Cerebellar cortex (tissue), 1 donor: Measurements from ENCODE around the gene GHR.

Source experiments
- DNase-seq: peaks from one replicate; pipeline ENCODE4 v3.0.0-alpha.2; 2015; ENCODE audit warnings: low spot score

GHR gene

DNA sequence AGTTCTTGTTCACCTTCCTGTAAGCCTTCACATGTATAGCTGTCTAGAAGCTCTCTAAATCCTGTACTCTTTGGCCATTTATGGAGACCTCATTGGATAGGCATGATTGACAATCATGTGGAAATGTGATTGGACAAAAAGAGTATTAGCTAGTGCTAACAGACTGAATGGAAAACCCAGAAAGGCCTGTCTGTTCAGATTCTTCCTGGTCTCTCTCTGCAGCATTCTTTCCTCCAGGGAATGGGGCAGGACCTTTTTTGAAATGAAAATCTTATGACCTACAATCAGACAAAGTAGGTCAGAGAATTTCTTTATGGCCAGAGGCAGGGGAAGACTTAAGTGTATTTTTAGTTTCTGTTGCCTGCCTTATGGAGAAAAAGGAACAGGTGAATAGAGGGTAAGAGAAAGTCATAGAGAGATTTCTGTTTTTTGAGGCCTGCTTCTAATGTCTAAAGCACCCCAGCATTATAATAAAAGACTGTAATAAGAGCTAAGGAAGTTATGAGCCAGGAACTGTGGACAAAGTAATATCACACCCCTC, 181.0 kb downstream of the GHR start:
- DNase-seq: no peak

DNA sequence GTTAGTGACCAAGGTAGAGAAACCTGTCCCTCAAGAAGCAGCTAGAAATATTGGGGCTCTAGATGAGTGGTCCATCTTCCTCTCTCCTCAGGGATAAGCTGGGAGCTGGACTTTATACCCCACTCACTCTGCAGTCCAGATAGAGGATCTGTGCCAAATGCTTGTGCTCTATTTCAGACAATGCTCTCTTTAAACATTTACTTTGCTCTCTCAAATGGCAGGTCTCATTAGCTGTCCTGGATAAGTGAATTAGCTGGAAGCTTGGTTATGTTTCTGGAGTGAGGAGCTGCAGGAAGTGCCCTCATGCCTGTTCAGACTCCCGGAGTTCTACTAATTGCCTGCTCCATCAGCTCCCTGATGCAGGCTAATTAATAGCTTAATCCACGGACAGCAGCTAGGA, 182.3 kb downstream of the GHR start:
- DNase-seq: no peak

DNA sequence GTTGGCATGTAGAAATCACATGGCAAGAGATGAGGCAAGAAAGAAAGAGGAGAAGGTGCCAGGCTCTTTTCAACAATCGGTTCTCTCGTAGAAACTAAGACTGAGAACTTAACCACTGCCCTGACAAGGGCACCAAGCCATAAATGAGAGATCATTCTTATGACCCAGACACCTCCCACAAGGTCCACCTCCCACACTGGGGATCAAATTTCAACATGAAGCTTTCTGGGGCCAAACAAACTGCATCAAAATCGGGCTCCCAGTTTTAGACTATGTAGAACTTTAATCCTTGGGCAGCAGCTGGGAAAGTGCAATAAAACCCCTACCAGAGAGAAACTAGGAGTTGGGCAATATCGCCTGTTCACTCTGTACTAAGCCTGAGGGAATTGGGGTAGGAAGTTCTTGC, 183.2 kb downstream of the GHR start:
- DNase-seq: no peak

DNA sequence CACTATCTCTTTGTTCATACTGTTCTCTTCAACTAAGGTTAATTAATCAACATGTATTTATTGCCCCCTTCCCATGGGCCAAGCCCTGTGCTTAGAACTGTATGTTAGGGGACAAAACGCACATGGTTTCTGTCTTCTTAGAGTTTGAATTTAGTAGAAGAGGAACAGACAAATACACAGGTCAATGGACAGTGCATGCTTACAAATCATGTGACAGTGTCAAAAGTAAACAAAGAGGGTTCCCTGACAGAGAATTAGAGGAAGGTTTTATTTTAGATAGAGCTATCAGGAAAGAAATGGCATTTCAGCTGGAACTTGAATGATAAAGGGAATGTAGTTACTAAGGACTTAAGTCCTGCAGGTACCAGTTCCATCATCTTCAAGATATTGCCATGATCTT, 188.2 kb downstream of the GHR start:
- no peak for DNase-seq

DNA sequence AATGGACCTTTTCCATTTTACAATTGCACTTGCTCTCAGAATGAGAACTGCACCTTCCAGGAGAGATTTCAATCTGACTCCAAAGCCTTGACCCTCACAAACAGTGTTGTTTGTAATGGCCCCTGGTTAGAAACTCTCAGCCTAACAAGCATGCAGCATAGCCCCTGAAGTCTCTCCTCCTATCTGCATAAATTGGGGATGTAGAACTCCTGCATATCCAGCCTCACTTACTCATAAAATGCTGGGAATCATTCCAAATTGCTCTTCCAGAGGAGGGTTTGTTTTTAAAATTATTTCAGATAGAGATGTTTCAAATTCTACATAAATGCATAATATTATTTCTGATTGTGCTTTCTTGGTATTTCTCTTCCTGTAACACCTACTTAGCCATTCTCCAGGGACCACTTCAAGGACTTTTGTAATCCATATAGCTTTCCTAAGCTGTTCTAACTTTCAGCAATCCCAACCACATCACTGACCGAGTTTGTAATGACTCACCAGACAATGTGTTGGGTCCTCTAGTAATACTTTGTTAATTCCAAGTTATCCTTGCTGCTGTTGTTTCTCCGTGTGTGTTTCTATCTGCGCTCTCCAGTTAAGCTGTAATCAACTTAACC, 189.6 kb downstream of the GHR start:
- no peak for DNase-seq

DNA sequence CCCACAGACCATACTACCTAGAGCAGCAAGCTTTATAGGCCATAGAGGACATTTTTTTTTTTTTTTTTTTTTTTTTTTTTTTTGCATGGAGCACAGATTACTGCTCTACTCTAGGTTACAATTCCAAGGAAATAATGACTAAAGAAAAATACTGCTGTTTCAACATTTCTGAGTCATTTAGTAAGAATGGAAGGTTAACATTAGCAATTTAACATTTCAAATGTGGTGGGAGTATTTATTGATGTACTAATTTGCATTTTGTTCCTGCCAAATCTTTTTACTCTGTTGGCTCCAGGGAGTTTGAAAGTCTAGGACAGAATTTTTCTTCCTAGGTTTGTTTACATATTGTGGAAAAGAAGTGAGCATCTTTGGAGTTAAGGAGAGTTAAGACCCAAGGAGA, 191.3 kb downstream of the GHR start:
- DNase-seq: no peak

DNA sequence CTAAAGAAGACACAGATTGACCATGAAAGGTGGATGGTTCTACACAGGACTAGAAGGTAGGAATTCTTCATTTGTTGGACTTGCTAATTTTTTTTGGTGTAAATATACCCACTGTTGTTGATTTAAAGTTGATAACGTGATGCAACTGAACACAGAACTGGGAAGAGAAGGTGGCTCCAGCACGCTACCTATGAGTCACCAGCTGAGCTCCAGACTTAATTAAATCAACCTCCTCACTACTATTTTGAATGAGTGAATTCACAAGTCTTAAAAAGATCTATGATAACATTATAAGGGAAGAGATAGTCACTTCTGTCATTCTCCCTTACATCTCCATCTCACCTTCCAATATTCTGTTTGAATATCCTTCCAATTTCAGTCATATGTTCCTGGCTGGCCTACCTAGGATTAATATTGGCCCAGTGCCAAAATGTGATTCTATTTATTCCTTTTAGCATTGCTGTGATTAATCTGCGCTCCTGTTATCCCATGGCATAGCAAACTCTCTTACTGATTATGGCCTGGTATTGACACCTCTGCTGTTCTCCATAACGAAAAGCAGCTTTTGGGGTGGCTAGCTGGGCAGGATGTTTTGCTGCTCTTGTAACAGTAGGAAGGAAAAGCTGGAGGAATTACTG, 197.5 kb downstream of the GHR start:
- DNase-seq: no peak

DNA sequence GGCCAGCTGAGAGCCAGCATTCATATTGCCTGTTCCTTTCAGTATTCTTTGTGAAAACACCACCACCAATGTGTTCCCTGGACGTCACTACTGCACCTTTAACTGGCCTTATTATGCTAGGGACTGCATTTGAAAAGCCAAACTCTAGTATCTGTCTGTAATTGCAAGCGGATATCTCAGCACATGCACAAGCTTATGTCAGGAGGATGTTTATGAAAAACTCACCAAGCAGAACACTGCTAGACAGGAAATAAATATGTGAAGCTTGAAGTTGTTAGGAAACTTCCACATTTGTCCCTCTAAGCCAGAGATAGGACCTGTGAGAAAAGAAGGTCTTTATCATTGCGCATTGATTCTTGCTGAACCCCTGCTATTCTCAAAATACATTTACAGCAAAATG, 198.0 kb downstream of the GHR start:
- no peak for DNase-seq

DNA sequence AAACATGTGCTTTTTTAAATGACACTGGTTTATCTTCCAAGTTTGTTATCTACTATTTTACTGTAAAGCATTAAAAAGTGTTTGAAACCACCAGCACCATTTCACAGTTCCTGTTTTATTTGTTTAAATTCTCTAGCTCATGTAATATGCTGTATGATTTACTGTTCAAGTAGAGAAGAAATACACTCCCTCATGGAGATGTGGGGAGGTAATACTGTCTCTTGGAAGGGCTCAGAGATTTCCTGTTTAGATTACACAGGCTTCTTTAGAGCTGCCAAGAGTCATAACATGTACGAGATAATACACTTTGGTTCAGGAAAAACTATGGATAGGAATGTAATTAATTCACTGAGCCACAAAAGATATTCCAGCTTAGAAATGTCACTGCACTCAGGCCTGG, 198.4 kb downstream of the GHR start:
- DNase-seq: no peak

DNA sequence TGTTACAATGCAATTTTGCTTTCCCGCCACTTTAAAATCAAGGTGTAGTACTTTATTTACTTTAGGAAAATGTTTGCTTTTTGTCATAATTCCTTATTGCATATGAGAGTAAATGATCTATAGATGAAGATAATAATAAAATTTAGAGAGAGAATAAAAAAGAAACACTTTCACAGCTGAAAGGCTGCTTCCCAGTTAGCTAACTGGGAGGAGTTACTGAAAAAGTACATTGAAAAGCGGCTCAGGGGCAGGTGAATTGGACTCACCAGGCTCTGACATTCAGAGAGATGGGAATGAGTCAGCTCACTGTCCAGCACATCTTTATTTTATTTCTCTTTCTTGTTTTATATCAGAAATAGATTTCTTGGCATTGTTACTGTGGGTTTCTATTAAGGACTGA, 201.7 kb downstream of the GHR start:
- no peak for DNase-seq

DNA sequence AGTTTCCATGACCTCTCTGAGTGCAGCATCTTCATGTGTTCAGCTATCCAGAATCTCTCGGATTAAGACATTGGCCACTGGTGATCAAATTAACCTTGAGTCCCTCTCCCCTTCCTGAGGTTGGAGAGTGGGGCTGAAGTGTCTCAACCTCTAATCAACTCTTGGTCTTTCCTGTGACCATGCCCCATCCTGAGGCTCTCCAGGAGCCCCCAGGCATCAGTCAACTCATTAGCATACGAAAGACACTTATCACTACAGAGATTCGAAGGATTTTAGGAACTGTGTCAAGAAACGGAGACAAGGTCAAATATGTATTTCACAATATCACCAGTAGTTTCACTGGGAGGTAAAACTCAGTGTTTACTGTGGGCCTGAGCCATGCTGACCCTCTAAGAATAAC, 203.2 kb downstream of the GHR start:
- no peak for DNase-seq

DNA sequence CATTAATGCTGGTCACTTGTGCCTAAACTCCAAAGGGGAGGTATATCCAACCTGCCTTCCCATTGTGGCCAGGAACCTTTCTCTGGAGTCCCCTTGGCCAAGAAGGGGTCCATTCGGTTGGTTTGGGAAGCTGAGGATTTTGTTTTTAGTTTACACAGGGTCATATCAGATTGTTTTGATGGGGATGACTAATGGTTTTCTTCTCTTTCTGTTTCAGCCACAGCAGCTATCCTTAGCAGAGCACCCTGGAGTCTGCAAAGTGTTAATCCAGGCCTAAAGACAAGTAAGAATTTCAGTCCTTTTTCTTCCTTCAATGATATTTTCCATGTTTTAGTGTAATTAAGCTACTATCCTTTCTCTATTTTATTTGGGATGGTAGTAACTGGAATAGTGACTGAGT, 205.6 kb downstream of the GHR start:
- DNase-seq: no peak

DNA sequence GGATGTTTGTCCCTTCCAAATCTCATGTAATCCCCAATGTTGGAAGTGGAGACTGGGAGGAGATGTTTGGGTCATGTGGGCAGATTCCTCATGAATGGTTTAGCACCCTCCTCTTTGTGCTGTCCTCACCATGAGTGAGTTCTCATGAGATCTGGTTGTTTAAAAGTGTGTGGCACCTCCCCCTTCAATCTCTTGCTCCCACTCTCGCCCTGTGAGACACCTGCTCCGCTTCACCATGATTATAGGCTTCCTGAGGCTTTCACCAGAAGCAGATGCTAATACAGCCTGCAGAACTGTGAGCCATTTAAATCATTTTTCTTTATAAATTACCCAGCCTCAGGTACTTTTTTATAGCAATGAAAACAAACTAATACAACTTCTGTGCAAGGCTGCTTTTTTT, 206.0 kb downstream of the GHR start:
- no peak for DNase-seq

DNA sequence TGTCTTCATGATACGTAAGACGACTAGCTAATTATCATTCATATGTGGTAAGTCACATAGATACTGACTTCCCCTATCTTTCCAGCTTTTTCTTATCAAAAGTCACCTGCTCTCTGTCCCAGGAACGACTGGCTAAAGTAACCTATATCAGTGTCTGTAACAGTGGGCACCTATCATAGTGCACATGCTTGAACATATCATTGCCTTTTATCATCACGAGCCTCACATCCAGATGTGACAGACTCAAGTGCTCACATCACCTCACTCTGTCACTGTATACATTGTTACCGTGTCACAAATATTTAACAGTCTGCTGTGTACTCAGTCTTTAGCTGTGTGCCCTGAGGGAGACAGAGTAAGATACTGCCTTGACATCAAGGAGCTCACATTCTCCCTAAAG, 208.0 kb downstream of the GHR start:
- DNase-seq: no peak

DNA sequence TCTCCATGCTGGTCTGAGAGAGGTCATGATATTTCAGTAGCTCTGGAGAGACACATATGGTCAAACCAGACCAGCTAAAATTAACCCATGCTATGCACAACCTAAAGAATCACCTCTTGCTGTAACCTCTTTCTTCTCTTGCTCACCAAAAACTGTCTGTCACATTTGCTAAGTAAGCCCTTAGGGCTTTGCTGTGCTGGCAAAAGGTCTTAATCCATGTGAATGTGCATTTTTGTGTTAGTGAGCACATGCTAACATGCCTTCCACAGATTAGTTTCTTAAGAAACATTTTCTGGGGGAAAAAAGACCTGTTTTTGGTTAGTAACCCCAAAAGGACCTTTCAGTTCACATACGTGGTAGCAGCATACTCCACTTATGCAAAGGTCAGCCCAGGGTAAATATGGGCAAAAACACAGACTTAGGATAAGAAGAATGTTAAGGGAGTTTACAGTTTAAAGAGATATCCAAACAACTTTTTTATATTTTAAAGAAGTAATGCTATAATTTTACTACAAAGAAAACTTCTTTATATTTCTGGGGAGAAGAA, 209.2 kb downstream of the GHR start:
- no peak for DNase-seq

DNA sequence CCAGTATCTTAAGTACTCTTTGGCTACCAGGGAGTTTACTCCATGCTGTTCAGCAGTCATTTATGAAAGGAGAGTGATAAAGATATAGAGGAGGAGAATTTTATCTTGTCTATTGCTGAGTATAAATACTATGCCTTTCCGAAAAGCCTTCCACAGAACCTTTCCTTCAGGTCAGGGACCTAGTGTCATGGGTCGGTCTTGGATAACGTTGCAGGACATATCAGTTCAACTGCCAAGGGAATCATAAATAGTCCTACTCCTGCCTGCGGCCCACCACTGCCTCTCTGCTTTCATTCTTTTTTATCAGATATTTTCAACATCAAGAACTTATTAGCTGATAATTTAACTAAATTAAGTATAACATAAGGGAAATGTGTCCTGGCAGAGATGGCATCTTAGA, 211.3 kb downstream of the GHR start:
- no peak for DNase-seq

DNA sequence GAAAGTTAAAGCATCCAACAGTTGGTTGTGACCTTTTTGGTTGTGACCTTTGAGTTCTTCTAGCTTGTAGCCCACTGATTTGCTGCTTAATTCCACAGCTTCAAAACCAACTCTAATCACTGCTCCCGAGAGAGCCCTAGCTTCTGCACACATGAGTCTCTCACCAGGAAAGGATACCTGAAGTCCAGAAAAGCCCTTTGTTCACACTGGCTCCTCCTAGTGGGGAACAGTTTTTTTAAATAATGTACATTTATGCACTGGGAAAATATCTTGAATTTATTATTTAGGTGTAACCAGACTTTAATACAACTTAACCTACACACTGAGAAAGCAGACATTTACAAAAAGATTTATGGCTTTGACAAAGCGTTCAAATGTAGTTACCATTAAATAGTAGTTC, 213.2 kb downstream of the GHR start:
- peak; percentile 5 for DNase-seq

DNA sequence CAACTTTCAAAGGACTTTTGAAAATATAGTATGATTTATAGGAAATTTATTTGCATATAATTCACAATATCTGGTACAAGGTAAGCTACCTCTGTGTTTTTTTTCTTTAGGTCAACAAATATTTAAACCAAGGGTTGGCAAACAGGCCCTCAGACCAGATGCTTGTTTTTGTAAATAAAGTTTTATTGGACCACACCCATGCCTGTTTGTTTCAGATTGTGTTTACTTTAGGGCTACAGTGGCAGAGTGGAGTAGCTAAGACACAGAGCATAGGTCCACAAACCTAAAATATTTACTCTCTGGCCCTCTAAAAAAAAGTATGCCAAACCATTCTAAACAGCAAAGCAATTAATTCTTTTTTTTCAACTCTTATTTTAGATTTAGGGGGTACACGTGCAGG, 213.7 kb downstream of the GHR start:
- DNase-seq: no peak

DNA sequence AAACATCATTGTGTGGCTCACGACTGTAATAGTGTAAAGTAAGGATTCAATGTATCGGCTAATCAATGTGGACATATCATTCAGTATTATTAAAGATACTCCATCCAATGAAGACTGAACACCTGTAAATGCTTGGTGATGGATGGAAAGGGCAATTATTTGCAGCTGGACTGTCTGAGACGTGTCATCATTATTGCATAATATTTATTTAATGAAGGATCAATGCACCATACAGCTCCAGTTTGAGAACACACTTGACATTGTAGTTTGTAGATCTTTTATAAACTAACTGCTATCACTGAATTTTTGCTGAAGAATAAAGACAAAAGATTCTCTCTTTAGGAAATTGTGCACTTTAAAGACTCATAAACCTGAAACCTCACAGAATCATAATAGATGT, 215.7 kb downstream of the GHR start:
- DNase-seq: no peak

DNA sequence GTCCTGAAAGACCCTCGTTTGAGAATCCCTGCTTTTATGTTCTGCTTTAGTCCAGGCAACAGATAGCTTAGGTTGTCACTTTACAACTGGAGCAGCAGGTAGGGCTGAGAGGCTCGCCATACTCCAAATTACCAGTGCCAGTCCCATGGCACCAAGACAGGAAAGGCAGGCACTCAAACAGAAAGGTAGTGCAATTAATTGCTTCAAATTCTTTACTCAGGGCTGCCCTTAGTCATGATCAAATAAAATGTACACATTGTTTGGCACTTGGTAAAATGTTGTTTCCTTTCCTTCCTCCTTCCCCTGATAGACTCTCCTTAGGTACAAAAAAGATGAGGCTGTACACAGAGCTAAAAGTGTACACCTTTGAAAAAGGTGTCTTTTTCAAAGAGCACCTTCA, 217.6 kb downstream of the GHR start:
- no peak for DNase-seq

DNA sequence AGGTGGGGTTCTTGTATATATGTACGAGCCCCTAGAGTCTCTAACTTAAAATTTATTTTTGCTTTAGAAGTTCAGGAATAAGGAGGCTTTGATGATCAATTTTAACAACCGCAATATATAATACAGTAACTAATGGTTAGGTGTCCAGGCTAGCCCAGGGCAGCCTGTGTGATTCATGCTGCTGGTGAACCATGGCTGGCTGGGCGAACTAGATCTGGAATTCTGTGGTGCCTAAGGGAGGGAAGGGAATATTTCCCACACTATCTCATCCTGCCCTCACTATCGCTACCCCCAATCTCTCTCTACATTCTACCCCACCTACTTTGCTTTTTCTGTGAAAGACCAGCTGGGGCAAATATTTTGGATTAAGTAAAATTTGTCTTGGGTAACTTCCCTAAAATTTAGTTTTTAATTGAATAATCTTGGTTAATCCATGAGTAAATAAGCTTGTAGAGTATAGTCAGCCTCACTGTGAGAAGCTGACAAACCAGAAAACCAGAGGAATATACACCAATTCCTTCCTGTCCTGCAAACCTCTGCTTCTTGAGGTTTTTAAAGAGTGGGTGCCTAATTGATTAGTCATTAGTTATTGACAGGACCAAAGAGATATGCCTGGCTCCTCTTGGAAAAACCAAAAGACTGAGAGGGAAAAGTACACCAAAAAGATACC, 218.2 kb downstream of the GHR start:
- DNase-seq: no peak

DNA sequence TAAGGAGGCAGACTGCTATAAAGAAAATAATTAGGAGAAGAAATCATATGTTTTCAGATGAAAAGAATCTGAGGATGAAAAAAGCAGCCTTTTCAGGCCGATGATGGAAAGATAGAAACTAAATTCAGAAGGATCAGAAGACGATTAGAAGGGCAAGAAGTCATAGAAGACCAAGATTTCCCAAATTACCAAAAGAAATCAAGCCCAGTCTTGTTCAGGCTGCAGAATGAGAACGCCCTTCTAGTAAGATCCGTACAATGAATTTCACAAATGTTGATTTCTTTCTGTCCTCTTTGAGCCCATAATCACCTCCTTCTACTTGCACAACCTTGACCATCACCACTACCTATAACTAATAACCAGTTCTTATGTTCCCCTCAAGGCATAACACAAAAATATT, 218.8 kb downstream of the GHR start:
- no peak for DNase-seq

DNA sequence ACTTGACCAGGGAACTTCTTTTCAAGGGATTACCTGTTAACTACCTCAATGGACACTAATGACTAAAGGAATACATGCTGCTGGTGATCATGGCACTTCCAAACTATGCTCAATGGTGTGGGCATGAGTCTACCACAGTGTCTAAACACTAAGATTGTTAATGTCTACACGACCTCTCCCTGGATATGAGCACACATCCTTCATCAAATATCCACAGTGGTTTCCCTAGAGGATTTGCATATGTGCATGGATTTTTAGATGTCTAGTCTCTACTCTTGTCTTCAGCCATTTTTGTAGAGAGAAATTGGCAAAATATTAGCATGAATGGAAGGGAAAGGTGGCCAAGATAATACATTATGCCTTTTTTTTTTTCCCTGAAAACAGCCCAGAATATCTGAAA, 220.1 kb downstream of the GHR start:
- DNase-seq: no peak
